ENCODE data around the gene MYCBPAP.

The MYCBPAP gene, protein sequence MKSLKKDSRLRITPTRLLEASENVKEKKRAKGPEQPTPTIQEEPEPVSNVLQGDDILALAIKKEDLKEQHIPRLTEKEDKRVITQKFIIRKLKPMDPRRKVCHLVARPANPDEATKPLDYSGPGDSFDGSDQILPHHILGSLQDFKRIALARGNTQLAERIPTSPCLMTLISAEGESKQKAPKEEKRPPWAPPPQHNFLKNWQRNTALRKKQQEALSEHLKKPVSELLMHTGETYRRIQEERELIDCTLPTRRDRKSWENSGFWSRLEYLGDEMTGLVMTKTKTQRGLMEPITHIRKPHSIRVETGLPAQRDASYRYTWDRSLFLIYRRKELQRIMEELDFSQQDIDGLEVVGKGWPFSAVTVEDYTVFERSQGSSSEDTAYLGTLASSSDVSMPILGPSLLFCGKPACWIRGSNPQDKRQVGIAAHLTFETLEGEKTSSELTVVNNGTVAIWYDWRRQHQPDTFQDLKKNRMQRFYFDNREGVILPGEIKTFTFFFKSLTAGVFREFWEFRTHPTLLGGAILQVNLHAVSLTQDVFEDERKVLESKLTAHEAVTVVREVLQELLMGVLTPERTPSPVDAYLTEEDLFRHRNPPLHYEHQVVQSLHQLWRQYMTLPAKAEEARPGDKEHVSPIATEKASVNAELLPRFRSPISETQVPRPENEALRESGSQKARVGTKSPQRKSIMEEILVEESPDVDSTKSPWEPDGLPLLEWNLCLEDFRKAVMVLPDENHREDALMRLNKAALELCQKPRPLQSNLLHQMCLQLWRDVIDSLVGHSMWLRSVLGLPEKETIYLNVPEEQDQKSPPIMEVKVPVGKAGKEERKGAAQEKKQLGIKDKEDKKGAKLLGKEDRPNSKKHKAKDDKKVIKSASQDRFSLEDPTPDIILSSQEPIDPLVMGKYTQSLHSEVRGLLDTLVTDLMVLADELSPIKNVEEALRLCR

GRCh38 chr17:50507871-50508572, at the start of gene MYCBPAP:
MYCBPAP (plus strand) TSS chr17:50508439; CDS start chr17:50508675, 236 bp downstream.
- peak; percentile 49 for DNase-seq

DNA sequence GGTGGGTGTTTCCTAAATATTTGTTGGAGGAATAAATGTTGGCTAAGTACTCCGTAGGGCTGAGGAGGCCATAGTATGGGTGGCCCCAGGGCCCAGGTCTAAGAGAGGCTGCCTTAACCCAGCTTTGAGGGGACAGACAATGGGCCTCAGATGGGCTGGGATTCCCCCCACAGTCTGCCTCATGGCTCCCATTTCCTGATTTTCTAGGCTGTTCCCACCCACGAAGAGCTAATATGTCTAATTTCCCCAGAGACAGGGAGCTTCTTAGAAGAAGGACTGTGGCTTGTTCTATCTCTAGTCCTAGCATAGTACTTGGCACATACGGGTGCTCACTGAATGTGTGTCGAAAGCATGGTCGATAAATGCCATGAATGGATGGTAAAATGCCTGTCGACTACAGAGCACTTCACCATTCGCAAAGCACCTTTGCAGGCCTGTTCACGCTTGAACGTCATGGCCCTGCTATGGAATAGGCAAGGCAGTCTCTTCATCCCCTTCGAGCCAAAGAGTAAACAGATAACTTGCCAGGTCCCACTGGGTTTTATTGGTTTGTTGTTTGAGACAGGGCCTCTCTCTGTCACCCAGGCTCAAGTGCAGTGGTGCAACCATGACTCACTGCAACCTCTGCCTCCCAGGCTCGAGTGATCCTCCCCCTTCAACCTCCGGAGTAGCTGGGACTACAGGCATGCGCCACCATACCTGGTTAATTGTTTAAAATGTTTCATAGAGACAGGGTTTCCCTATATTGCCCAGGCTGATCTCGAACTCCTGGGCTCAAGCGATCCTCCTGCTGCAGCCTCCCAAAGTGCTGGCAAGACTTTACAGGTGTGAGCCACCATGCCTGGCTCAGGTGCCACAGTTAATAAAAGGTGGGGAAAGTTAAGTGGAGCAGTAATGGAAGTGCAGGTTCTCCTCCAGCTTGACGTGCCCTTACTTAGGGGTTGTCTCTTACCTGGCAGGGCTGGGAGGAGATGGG, 49.2 kb upstream of the MYCBPAP start:
- no peak for DNase-seq

- DNase-seq, result no peak
Observed at GRCh38 chr17:50459756-50460155, 48.5 kb upstream of the MYCBPAP start.

- no peak for DNase-seq
Observed at GRCh38 chr17:50460831-50461526, 47.3 kb upstream of the MYCBPAP start.

GRCh38 chr17:50461550-50462132, 46.6 kb upstream of the MYCBPAP start:
- DNase-seq, result no peak

GRCh38 chr17:50462446-50462845, 45.8 kb upstream of the MYCBPAP start:
- DNase-seq, result no peak

DNA sequence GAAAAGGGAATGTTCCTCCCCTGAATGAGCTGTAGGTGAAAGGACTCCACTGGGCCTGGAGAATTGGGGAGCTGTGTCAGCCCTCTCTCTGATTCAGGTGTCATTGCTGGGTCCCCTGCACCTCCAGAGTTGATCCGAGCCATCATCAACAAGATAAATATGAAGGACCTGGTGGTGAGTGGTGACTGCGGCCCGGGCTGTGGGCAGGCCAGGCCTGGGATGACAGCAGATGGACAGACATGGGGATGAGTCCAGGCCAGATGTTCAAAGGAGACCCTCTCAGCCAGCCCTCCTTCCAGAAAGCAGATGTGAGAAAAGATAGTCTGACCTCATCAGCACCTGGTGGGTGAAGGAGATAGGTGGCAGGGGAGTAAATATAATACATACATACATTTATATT, 44.1 kb upstream of the MYCBPAP start:
- DNase-seq, result no peak

DNA sequence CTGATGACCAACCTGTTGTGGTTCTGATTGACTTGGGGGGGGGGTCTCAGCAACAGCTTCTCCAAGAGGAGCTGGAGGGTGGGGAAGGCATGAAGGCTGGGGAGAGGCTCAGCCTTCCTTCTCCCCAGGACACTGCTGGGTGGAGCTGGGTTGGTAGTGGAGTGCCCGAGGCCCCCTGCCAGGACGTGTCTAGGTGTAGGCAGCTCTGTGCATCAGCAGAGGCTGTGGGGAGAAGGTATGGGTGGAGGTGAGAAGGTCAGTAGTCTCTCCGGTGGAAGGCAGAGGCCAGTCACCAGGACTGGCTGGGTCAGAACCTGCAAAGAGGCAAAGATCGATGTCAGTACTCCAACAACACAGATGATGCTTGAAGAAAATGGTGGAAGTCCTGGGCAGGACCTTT, 43.5 kb upstream of the MYCBPAP start:
- no peak for DNase-seq

DNA sequence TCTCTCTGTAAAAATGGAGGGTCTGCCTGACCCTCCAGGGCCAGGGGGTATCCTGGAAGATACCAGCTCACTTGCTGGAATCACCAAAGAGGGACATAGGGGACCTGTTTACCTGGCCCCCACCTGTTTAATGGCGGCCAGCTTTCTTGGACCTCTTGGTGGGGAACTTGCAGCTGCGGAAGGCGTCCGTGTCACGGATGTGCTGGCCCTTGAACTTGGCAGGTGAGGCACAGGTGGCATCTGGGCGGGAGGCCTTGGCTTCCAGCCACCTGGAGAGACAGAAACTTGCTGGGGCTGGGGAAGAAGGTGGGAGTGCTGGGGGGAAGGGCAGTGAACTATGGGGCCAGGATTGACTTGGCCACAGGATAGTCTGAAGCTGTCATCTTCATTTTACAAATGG, 43.1 kb upstream of the MYCBPAP start:
- DNase-seq, result no peak

DNA sequence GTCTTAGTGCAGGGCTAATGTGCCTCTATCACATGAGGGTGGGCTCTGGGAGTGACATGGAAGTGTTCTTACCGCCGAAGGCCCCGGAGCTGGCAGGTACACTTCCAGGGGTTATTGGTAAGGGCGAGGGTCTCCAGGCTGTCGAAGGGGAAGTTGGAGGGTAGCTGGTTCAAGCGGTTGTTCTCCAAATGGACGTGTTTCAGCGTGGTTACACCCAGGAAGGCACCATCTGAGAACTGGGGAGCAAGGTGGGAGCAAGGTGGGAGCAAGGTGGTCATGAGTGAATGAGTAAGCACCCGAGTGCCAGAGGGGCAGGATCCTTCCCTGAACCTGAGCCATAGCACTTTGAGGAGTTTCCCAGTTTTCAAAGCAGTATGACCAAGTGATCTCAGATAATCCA, 42.6 kb upstream of the MYCBPAP start:
- no peak for DNase-seq

DNA sequence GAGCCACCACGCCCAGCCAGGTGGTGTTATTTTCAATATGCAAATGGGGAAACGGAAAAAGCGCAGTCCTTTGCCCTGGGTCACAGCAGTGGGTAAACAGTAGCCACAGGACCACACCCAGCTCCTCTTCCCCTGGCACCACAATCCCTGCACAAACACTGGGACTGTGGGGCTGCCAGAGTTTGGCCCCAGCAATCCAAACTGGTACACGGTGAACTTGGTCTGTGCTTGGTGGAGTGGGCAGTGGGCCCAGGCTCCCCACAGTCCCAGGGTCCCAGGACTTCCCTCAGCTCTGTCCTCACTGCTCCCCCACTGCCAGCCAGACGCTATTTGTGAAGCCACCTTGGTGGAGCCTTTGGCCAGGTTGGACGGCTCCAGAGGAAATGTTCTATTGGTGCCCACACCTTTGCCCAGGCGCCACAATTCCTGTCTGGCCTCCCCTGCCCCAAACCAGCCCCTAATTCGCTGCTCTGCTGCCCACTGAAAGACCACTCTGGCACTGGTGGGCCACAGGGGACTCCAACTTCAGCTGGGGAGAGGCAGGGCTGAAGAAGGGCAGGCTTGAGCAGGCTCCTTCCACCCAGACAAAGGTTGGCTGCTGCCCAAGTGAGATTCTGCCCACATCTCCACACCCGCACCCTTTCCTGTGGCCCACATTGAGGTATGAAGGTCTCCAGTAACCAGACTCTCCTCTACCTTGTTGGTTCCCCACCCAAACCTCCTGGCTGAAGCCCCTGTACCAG, 41.7 kb upstream of the MYCBPAP start:
- DNase-seq, result no peak

DNA sequence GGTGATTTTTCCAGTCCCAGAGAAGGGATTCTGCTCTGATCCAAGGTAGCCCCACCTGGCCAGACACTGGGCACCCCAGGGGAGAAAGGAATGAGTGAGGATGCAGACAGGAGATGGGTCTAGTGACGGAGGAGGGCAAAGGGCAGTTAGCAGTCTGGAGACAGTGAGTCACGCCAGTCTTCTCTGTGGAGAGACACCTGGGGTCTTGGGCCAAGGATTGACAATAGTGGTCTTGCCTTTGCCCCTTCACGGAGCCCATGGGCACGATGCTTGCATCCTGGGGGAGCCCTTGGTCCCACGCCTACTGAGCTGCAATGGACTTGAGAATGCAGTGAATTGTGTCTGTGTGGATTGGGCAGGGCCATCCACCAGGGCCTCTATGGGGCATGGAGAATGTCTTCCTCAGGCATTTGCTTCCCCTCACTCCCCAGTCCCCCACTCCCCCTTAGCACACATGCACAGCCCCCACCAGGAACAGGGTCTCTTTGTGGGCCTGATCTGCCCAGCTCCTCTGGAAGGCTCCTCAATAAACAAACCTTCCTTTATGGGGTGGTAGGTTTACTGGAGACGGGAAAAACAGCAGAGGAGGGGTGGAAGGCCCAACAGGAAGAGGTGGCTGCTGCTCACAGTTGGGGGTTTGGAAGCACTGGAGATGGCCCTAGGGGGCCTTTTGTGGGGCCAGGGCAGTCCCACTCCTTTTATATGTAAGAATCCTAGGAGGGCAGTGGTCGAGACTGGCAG, 41.0 kb upstream of the MYCBPAP start:
- DNase-seq, result no peak

DNA sequence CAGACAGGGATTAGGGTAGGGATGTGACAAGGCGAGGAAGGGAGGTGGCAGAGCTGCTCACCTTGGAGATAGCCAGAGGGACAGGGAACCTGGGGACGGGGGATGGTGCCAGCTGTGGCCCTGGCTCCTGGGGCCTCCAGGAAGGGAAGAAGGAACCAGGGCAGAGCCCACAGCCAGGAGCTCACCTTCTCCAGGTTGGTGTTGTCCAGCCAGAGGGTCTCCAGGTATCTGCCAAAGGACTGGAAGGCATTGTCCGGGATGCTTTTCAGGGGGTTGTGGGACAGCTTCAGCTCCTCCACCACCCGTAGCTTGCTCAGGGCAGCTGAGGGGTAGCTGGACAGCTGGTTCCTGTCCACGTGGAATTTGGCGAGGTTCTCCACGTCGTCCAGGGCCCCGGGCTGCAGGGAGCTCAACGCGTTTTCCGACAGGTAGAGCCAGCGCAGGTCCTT, 40.4 kb upstream of the MYCBPAP start:
- DNase-seq, result no peak

DNA sequence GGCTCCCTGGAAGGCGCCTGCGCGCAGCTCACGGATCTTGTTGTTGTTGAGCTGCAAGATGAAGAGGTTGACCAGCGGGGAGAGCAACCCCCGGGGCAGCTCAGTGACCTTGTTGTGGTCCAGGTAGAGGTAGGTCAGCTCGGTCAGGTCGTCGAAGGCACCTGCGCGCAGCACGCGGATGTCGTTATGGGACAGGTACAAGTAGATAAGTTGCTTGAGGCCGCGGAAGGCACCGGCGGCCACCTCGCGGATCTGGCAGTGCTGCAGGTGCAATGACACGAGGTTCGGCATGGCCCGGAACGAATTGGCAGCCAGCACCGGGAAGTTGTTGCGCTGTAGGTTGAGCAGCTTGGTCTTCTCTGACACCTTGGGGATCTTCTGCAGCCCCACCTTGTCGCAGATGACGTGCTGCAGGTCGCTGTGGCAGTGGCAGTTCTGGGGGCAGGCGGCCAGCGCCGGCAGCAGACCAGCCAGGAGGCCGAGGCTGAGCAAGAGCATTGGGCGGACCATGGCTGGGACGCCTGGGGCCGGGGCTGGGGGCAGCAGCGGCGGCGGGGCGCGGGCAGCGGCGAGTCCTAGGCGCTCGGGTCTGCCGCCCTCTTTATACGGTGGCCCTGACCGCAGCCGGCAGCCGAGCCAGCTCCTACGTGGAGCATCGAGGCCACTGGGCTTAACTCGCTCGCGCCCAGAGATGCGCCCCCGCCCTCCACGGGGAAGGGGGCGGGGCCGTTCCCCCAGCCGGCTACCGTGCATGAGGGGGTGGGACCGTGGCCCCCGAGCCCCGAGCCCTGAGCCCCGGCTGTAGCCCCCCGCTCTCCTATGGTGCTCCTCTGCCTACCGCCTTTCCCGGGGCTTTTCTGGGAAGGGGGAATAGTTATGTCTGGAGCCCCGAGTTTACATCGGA, 39.7 kb upstream of the MYCBPAP start, which contains the start of gene CHAD:
Gene CHAD (minus strand): TSS at position 577 of the 904 bp plus-strand sequence. CDS start 67 bp downstream, at position 510.
- DNase-seq, result peak; percentile 54

DNA sequence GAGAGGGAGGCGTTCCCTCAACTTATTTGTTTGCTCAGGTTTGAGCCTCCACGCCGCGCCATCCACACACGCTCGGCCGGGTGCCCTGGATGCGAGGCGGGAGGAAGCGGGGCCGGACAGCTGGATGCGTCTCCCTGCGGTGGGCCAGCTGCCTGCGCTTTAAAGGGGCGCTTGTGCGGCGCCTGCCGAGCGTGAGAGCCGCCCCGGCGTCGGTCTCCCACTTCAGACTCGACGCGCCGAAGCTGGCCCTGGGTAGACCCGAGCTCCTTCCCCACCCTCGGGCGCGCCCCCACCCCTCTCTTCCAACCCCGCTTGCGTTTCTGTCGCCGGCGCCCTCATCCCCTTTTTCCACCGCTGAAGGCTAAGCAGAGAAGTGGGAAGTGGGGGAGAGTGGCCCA, 39.0 kb upstream of the MYCBPAP start:
- no peak for DNase-seq

GRCh38 chr17:50469671-50470305, 38.5 kb upstream of the MYCBPAP start:
- no peak for DNase-seq

DNA sequence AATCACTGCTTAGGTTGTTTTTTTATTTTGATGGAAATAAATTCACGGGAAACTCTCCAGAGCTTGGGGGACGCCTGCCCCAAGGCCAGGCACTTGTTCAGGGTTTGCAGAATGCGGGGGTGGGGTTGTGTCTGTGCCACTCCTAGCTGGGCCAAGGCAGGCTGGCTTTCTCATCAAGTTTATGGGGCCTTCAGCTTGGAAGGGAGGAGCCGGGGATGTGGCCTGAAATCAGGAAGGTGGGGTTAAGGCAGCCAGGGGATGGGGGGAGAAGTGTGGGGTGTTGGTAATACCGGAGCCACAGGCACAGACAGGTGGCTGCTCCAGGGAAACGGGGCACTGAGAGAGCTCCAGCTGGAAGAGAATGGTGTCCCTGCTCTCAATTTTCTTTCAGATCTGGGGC, 37.8 kb upstream of the MYCBPAP start:
- no peak for DNase-seq
